Posterior cingulate gyrus (tissue), 11 donors: ENCODE data around the gene CYP4F2.

Experiments used
- DNase-seq, 10 donors: peaks; one replicate each; pipeline versions ENCODE4 v3.0.0 to v3.0.0-alpha.2; 2020 to 2021; ENCODE audit warnings: mixed read lengths in 3 of 10
- intact Hi-C: fragments of 100-400 bp; cut with DNase I; formaldehyde crosslinking; loops from one replicate; pipeline ENCODE4 v1.15.1; 2023

CYP4F2 gene

DNA sequence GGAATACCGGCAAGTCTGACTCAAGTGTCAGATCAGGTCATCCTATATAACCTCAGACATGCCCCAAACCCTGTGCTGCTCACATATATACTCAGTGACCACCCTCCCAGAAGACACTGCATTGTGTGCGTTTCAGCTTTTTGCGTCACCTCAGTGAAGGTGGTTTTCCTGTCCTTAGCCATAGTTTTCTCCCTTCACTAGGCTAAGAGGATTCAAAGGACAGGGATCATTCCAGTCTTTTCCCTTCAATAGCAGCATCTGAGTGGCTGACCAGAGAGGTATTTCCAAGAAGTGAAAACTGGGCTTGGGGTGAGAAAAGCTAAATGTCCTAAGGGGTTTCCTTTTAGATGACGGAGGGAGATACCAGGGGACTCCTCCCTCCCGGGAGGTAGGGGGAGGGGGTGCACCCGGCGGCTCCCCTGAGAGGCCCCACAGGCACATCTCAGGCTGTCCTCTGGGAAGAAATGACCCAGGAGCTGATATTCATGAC is 69.7 kb downstream of the CYP4F2 start:
- intact Hi-C loops: no loop called here
- DNase-seq: no peak
